HFF-Myc (cell line): Measurements from ENCODE around the gene ERICH6.

Experiments
- DNase-seq: peaks from one replicate; pipeline ENCODE4 v3.0.0-alpha.2; 2011; ENCODE audit warnings: low read depth; ENCODE audit errors: extremely low read depth
- H3K4me3 ChIP-seq: replicated peaks from 2 replicates; pipeline ENCODE4 v1.5.1; 2011; ENCODE audit warnings: low read depth, mild to moderate bottlenecking, control low read depth, low read length
- TF ChIP-seq, protein P1 (sequence below): IDR thresholded peaks from 2 replicates; pipeline ENCODE4 v1.5.1; 2012; ENCODE audit warnings: mild to moderate bottlenecking, low read depth, low read length, control low read depth; ENCODE audit errors: missing control alignments

The ERICH6 gene

DNA sequence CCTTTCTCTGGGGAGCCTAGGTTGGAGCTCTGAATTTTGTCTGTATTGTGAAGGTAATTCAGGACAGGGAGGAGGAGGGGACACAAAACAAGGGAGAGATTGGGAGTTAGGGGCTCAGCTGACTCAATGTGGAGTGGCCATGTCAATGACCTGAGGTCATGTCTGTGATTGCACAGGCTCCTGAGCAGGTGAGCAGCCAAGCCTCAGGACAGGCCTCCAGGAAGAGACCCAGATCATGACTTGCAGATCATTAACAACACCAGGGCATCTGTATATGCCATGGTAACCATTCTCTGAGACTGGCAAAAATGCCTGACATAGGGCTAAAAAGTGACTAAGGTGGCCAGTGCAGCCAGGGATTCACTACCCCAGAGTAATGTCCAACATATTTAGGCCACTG, 20.9 kb downstream of the ERICH6 start:
- TF ChIP-seq, protein P1, sequence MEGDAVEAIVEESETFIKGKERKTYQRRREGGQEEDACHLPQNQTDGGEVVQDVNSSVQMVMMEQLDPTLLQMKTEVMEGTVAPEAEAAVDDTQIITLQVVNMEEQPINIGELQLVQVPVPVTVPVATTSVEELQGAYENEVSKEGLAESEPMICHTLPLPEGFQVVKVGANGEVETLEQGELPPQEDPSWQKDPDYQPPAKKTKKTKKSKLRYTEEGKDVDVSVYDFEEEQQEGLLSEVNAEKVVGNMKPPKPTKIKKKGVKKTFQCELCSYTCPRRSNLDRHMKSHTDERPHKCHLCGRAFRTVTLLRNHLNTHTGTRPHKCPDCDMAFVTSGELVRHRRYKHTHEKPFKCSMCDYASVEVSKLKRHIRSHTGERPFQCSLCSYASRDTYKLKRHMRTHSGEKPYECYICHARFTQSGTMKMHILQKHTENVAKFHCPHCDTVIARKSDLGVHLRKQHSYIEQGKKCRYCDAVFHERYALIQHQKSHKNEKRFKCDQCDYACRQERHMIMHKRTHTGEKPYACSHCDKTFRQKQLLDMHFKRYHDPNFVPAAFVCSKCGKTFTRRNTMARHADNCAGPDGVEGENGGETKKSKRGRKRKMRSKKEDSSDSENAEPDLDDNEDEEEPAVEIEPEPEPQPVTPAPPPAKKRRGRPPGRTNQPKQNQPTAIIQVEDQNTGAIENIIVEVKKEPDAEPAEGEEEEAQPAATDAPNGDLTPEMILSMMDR, result no peak
- DNase-seq, result no peak

DNA sequence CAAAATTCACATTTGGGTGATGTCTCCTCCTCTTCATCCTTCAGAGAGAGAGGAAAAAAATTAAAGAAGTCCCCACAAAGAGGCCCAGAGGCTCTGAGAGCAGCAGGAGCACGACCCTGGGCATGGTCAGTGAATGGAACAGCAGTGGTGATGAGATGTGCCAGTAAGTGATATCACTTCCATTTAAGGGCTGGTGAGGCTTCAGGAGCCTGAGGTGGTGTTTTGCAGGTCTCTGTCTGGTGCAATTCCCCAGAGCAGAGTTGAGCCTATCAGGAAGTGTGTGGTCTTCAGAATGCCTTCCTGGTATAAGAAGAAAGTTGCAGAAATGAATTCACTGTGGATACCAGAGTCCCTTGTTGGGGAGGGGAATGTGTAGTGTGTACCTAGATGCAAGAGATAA, 21.4 kb downstream of the ERICH6 start:
- H3K4me3 ChIP-seq, result no peak overlapping the region
- no peak for DNase-seq
- TF ChIP-seq, protein P1, result no peak

More for the DNA sequence above, 20.9 kb downstream of the ERICH6 start:
- no peak overlapping the region for H3K4me3 ChIP-seq

DNA sequence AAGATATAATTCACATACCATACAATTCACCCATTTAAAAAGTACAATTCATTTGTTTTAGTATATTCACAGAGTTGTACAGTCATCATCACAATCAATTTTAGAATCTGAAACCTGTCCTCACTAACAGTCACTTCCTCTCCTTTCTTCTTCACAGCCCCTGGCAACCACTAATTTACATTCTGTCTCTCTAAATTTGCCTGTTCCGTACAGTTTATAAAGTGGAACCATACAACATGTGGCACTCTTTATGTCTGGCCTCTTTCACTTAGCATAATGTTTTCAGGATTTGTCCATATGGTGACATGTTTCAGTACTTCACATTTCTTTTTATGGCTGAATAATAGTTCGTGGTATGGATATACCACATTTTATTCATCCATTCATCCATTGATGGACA, 22.7 kb downstream of the ERICH6 start:
- TF ChIP-seq, protein P1, result no peak
- no peak overlapping the region for H3K4me3 ChIP-seq
- DNase-seq, result no peak

DNA sequence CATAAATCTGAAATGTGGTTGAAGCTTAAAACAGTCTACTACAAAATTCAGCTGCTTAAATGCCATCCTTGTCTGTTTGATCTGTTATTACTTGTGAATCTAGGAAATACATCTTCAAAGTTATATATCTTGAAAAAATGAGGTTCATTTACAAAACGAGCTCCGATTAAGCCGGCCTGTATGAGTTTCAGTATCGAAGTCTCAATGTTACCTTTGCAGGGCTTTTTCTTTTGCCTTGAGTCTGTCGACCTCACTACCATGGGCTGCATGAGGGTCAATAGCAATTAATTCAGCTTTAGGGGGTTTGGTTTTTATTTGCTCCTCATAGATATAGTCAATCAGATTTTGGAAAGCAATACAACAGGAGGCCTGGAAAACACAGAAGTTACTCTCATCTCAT, 23.2 kb downstream of the ERICH6 start:
- DNase-seq, result no peak
- TF ChIP-seq, protein P1, result no peak
- H3K4me3 ChIP-seq, result no peak overlapping the region

DNA sequence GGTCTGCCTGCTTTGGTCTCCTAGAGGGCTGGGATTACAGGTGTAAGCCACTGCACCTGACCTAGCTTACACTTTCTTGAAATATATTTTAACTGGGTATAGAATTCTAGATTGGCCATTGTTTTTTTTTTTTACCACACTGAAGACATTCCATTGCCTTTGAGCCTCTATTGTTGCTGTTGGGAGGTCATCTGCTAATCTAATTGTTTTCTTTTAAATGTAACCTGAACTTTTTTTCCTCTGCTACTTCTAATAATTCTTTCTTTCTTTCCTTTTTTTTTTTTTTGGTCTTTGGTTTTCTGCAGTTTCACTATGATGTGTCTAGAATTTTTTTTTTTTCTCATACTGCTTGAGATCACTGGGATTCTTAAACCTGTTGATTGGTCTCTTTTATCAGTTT, 28.1 kb downstream of the ERICH6 start:
- DNase-seq, result no peak
- TF ChIP-seq, protein P1, result no peak
- no peak overlapping the region for H3K4me3 ChIP-seq

DNA sequence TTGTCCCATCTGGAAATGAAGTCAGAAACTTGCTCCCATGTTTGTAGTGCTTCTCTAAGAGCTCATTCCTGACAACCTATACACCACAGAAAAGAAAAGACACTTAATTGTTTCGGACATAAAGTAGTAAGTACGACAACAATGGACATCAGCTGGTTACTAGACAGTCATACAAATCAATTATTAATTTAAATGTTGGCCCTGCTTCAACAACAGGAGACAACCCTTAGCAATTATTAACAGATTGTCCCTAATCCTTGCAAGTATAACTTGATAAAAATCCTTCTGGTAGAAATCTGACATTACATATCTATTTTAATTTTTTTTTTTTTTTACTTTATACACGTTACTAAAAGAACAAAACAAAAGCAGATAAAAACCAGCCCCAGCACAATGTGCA, 29.8 kb downstream of the ERICH6 start:
- TF ChIP-seq, protein P1, result no peak
- H3K4me3 ChIP-seq, result no peak overlapping the region
- DNase-seq, result no peak

DNA sequence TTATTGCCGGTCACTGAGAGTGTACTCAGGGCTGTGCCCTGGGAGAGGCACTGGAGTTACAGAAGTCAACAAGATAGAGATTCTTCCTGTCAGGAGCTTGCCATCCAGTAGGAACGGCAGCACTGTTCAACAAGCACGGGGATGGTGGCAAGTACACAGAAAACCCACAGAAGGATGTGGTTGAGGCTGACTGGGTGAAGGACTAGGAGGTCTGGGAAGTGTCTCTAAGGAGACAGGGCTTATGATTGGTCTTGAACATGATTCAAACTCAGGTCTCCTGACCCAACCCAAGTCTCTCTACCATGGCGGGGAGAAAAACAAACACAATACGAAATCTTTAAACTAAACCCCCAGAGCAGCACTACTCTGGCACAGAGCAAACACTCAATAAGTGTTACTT, 37.6 kb downstream of the ERICH6 start:
- no peak for DNase-seq
- no peak overlapping the region for H3K4me3 ChIP-seq
- TF ChIP-seq, protein P1, result no peak
